ENCODE measurements around the gene COQ10B. TPM values are rescaled to one million over a fixed set of nuclear protein-coding genes. Genes with fewer than 3 reads are reported as not detected.
"Not testable (repeated sequence)": the region's sequence is repeated elsewhere in the genome, so short reads cannot be mapped to it uniquely, and the experiment has no call there.

Gene COQ10B
- polyA plus RNA-seq, 5 donors, result 12.5 to 16.2 (median 13.4) TPM

DNA sequence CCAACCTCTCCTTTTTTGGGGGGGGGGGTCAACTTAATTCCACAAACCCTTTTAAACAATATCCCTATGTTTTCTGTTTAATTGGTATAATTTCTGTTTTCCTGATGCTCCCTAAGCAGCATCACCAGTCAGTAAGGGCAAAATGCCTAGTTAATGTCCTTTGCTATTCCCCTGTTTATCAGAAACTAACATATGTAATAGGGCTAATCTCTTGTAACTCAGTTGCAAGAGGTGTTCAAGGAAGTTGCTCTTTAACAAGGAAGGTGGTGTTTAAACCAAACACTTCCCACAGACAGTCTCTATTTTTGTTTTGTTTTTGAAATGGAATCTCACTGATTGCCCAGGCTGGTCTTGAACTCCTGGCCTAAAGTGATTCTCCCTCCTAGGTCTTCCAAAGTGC lies 6.5 kb upstream of the COQ10B start:
- DNase-seq, result no peak

- peak; percentile 29 to 50 for DNase-seq
These were observed 2.9 kb upstream of the COQ10B start for GRCh38 chr2:197450465-197450864.

DNA sequence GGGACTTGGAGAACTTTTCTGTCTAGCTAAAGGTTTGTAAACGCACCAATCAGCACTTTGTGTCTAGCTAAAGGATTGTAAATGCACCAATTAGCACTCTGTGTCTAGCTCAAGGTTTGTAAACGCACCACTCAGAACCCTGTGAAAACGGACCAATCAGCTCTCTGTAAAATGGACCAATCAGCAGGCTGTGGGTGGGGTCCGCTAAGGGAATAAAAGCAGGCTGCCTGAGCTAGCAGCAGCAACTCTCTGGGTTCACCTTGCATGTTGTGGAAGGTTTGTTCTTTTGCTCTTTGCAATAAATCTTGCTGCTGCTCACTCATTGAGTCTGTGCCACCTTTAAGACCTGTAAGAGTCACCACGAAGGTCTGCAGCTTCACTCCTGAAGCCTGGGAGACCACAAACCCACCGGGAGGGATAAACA lies 2.4 kb upstream of the COQ10B start:
- not testable (repeated sequence) for DNase-seq

GRCh38 chr2:197452754-197453122 lies 614 bp upstream of the COQ10B start:
- DNase-seq, result no peak

- DNase-seq, result no peak
These were observed 604 bp downstream of the COQ10B start for GRCh38 chr2:197453914-197454398.

DNA sequence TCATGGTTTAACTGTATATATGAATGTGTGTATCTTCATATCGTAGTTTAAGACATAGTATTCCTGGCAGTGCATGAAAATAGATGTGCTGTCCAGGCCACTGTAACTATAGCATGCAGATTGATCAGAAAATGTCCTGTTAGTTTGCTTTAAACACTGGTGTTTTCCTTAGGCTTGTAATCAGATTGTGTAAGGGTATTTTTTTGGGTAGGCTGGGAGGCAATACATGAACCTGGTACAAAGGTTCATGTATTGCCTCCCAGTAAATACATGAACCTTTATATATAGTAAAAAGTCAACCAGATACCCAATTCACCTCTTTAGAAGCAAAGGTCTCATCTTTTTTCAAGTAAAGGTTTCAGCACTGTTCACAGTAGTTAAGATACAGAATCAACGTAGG lies 1.6 kb downstream of the COQ10B start:
- no peak for DNase-seq

- no peak for DNase-seq
These were observed 2.1 kb downstream of the COQ10B start for GRCh38 chr2:197455428-197455827.

DNA sequence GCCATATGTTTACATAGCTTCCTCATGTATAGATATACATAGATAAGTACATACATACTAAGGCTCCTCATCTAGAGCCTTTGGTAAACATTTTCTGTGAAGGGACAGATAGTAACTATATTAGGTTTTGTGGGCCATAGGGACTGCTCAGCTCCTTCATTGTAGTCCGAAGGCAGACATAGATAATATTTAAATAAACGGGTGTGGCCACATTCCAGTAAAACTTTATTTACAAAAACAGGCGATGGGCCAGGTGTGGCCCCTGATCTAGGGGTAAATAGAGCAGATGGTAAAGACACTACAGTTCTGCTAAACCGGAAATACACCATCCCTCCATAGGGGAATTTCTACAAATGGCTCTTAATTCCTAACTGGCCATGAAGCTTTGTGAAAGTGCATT lies 7.3 kb downstream of the COQ10B start:
- no peak for DNase-seq

GRCh38 chr2:197461057-197461456 lies 7.7 kb downstream of the COQ10B start:
- DNase-seq, result no peak

GRCh38 chr2:197464175-197464574 lies 10.8 kb downstream of the COQ10B start:
- peak in 1 of 2 donors; percentile 21 for DNase-seq

DNA sequence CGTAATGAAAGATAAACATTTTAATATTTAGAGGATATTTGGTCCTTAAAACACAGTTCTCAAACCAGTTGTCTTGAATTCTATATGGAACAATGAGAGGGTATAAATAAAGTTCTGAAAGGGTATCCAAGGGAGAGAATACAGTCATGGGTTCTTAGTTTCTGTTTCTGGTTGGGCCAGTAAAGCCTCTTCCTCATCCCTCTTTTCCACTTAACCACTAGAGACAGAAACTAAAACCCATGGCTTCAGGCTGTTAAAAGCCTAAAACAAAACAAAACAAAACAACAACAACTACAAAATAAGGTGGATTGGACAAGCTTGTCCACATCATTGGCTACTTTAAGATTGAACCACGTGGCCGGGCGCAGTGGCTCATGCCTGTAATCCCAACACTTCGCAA lies 18.8 kb downstream of the COQ10B start:
- no peak for DNase-seq

DNA sequence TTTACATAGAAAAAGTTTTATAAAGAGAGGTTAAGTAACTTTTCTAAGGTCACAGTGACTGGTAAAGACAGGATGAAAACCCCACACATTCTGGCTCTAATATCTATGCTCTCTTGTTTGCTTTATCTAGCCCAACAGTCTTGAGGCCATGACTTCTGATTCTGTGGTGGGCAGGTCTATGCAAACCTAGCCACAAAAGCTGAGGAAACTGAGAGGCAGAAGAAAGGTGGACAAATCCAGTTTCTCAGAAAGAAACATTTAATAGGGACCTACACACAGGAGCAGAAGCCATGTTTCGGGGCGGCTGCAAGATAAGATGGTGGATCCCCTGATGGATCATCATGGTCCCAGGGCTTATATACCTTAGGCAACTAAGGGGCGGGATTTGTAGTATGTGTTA lies 24.4 kb downstream of the COQ10B start:
- DNase-seq, result no peak

- no peak for DNase-seq
These were observed 27.0 kb downstream of the COQ10B start for GRCh38 chr2:197480165-197481036.

GRCh38 chr2:197484248-197484647 lies 30.9 kb downstream of the COQ10B start:
- not testable (repeated sequence) for DNase-seq

DNA sequence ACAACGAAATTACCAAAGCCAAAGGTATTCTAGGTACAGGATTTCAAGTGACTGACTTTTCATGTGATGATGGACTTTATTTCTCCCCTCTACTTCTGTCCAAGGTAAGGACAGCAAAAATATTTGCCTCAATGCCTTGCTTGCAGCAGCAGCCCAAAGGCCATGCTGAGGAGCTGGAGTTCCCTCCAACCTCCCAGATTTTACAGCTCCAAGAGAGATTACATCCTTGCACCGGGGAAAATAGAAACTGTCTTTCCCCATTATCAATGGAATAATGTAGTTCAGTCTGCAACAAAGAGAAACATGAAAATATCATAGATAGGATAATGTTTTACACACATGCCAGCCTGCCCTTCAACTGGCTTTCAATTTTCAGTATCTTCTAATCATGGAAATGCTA lies 32.8 kb downstream of the COQ10B start:
- DNase-seq, result no peak

DNA sequence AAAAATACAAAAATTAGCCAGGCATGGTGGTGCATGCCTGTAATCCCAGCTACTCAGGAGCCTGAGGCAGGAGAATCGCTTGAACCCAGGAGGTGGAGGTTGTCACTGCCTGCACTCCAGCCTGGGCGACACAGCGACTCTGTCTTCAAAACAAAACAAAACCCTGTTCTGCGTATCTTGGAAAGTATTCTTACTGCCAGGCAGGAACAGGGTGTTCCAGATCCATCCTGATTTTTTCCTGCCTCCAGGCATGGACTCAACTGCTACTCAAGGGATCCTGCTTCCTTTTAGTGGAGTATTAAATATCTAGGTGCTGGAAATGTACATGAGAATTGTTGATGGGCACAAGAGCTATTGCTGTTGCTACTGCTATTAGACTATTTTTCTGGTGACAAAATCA lies 34.0 kb downstream of the COQ10B start:
- DNase-seq, result no peak

DNA sequence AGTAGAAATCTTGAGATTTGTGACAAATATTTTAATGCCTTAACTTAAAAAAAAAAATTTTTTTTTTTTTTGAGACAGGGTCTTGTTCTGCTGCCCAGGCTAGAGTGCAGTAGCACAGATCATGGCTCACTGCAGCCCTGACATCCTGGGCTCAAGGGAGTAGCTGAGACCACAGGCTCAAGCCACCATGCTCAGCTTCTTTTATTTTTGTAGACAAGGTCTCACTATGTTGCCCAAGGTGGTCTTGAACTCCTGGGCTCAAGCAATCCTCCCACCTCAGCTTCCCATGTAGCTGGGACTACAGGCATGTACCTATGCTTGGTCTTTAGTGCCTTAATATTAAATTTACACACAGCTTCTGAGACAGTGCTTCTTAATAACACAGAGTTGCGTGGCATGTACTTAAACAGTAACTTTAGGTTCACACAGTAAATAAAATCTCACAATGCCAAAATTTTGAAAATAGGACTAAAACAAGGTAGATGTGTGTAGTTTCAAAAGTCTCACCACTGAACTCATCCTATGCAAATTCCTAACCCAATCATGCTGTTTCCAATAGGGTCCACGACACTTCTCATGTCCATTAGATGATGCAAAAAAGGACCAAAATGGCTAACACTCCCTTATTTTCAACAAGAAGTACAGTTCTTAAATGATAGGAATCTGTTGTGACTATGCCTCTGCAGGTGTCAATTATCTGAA lies 42.2 kb downstream of the COQ10B start:
- no peak for DNase-seq

GRCh38 chr2:197496695-197497094 lies 43.3 kb downstream of the COQ10B start:
- no peak for DNase-seq

- DNase-seq, result no peak
These were observed 44.0 kb downstream of the COQ10B start for GRCh38 chr2:197497326-197497725.

DNA sequence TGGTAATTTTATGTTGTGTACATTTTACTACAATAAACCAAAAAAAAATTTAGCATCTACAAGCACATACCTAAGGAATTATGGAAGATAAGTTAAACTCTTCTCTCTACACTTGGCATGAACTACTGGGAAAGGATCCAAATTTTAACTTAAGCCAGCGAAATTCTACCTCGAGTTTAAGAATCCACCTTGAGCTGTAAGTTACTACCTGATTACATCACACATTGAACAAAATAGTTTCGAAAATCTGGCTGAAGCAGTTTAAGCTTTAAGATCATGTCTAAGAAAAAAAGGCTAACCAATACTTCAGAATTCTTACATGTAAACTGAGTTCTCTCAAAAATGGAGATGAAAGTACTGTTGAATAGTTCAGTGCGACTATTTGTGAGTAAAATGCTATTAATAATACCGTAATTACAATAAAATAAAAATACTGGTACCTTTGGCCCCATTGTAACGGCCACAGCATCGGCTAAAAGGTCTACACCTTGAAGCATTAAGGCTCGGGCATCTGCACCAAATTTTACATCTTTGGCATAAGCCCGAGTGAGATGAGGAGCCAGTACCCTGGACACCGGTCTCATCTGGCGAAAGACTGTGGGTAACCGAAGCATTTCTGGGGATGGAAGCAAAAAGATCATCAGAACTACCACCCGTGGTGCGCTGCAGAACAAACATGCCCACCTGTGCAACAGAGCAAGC lies 45.0 kb downstream of the COQ10B start:
- no peak for DNase-seq

DNA sequence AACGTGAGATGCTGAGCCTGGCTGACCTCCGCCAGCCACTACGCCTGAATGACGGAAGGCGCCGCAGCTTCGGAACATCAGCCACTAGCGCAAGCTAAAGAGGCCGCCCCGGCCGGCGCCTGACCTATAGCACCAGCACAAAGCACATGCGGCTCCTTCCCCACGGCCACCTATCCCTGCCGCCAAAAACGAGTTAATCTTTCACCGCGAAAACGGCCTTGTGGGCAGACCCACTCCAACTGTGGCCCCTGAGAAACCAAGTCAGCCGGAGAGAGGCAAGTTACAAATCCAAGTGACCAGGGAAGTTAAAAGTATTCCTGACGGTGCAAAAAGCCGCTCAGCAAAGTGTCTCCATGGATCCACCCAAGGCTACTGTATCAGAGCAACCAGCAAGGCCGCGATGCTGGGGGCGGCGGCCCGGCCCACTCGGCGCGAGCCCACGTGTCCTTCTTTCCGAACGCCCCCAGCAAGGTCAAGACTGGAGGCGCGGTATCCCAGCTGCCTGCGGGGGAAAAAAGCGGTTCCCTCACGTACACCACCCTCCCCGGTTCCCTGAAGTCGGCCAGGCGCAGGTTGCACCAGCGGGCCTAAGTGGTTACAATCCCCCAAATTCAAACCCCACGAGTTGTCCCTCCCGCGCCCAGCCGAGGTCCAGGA lies 45.7 kb downstream of the COQ10B start:
- DNase-seq, result peak; percentile 49 to 53

Data from right lung (tissue), 5 donors.